Measurements from ENCODE around the gene RNASE13.

Gene RNASE13

DNA sequence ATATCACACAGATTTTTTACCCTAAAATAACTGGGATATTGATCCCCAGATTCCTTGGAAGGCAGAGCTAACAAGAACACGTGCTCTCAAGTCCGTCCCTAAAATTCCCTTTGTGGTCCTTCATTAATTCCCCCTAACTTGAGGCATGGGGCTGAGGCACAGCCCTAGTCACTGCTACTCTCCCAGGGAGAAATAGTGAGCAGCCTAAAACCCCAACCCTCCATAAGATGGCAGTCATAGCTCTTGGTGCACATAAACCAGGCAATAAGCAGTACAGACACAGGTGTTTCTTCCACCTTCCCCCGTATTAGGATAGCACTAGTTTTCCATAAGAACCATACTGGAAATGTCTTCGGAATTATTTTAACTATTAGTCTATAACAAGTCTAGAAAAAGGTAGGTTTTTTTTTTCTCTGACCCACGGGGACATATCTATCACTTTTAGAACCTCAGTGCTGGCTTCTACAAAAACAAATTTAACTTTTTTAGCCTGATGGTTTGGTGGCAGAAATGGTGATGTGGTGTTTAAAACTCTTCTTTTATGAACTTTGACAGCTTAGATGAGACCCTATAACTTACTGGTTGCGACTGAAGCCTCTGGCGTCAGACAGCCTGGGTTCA, 32.4 kb upstream of the RNASE13 start:
- no peak overlapping the region for H3K4me3 ChIP-seq (ENCODE audit: control insufficient read depth, low read depth, low read length)
- TF ChIP-seq, protein P1, sequence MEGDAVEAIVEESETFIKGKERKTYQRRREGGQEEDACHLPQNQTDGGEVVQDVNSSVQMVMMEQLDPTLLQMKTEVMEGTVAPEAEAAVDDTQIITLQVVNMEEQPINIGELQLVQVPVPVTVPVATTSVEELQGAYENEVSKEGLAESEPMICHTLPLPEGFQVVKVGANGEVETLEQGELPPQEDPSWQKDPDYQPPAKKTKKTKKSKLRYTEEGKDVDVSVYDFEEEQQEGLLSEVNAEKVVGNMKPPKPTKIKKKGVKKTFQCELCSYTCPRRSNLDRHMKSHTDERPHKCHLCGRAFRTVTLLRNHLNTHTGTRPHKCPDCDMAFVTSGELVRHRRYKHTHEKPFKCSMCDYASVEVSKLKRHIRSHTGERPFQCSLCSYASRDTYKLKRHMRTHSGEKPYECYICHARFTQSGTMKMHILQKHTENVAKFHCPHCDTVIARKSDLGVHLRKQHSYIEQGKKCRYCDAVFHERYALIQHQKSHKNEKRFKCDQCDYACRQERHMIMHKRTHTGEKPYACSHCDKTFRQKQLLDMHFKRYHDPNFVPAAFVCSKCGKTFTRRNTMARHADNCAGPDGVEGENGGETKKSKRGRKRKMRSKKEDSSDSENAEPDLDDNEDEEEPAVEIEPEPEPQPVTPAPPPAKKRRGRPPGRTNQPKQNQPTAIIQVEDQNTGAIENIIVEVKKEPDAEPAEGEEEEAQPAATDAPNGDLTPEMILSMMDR (IDR thresholded peaks at IDR 0.05; ENCODE audit: control insufficient read depth, insufficient read depth, low read depth, low read length, missing control alignments), result peak; percentile 37
- no peak for DNase-seq (ENCODE audit: low read depth)

DNA sequence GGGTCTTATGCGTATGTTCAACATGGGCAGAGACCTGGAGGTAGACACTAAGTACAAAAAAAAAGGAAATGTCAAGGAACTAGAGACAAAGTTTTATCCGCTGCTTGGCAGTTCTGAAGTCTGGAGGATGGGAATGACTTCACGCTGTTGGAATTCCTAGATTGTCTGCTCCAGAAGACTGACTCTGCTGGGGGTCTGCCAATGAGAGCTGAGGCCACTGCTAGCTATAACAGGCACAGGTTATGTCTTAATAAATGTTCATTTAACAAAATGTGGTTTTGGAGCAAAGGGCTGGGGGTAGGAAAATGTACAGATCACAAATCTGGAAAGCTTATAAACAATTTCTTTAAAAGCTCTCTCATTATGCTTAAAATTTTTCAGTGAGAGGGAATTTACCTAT, 28.9 kb upstream of the RNASE13 start:
- H3K4me3 ChIP-seq (ENCODE audit: control insufficient read depth, low read depth, low read length), result no peak overlapping the region
- no peak for DNase-seq (ENCODE audit: low read depth)
- TF ChIP-seq, protein P1 (IDR thresholded peaks at IDR 0.05; ENCODE audit: control insufficient read depth, insufficient read depth, low read depth, low read length, missing control alignments), result no peak

DNA sequence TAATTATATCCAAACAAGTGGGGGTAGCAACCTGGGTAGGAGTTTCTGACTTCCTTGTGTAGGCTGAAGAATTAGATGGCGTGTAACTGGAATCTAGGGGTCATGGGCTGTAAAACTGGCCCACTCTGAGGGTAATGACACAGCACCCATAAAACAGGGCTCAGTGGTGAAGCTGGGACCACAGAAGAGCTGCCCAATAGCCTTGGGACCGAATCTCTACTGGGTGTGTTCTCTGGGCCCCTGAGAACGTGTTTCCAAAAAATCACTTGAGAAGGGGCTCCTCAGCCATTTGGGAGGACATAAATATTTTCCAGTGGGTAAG, 26.7 kb upstream of the RNASE13 start:
- TF ChIP-seq, protein P1 (IDR thresholded peaks at IDR 0.05; ENCODE audit: control insufficient read depth, insufficient read depth, low read depth, low read length, missing control alignments), result no peak
- DNase-seq (ENCODE audit: low read depth), result no peak
- no peak overlapping the region for H3K4me3 ChIP-seq (ENCODE audit: control insufficient read depth, low read depth, low read length)

DNA sequence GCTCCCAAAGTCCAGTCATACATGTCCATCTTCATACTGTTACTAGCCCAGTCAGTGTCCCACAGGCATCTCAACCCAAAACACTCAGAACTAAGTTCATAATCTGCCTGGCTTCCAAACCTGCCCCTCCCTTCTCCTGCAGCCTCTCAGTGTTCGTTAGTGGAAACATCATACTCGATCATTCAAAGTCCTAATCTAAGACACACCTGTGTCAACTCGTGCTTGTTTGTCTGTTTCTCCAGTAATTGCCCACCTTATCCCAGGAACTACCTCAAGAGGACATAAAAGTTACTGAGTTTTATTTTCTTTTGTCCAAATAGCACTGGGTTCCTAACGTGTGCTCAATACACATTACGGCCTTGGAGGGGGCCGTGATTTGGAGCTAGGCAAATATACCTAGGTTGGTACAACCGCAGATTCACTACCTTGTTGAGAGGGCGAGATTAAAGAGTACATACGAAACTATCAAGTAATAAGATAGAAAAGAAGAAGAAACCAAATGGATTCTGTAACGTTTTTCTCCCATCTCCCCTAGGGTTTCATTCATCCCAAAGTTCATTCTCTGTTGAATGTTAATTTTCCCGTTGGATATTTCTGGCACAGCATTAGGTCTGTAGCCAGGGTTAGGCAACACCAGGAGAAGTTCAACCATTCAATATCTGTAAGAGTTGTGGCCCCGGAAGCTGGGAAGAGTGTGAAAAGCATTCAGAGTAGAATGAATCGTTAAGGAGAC, 26.2 kb upstream of the RNASE13 start:
- TF ChIP-seq, protein P1 (IDR thresholded peaks at IDR 0.05; ENCODE audit: control insufficient read depth, insufficient read depth, low read depth, low read length, missing control alignments), result no peak
- no peak overlapping the region for H3K4me3 ChIP-seq (ENCODE audit: control insufficient read depth, low read depth, low read length)
- DNase-seq (ENCODE audit: low read depth), result no peak

DNA sequence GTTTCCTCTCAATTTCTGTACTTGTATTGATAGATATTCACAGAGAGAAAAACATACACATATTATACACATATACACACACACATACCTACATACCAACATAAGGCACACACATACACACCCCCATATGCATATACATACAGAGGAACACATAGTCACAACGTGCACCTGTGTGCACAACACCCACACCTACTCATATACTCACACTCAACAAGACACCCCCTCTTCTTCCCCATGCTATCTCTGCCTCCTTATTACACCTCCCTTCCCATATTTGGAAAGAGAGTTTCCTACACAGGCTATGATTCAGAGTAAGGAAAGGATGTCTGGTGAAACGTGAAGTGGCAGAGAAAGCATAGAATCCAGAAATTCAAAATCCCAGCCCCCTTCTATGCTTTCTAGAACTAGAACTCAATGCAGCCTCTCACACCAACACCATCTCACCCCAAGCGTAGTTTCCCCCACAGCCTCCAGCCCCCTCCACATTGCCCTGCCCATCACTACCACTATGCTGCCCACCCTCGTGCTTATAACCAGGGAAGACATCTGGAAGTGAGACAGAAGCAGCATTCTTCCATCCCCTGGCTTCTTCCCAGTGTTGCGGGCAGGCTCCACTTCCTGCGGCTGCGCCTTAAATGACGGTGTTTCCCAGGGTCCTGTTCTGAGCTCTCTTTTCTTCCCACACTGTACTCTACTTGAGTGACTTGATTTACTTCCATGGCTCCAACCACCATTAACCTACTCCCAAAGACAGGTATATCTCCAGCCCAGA, 25.4 kb upstream of the RNASE13 start:
- TF ChIP-seq, protein P1 (IDR thresholded peaks at IDR 0.05; ENCODE audit: control insufficient read depth, insufficient read depth, low read depth, low read length, missing control alignments), result no peak
- DNase-seq (ENCODE audit: low read depth), result no peak
- no peak overlapping the region for H3K4me3 ChIP-seq (ENCODE audit: control insufficient read depth, low read depth, low read length)

DNA sequence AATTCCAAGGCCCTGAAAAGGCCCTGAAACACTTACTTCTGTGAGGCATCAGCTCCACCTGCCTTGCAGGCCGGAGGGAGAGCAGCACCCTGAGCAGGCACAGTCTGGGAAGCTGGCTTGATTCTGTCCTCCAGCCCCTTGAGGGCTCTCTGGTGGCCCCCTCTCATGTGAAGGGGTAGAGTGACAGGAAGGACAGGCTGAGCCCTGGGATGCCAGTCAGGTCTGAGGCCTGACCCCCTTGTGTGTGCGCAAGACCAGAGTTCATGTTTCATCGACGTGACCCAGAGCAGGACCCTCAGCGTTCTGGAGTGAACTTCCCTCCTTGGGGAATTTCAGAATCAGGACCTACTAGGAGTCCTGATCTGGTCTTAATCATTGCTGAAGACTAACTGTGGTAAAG, 24.3 kb upstream of the RNASE13 start:
- no peak overlapping the region for H3K4me3 ChIP-seq (ENCODE audit: control insufficient read depth, low read depth, low read length)
- TF ChIP-seq, protein P1 (IDR thresholded peaks at IDR 0.05; ENCODE audit: control insufficient read depth, insufficient read depth, low read depth, low read length, missing control alignments), result no peak
- no peak for DNase-seq (ENCODE audit: low read depth)

Measured in AG09309 (cell line).